Gastrocnemius medialis (tissue), 4 donors: Measurements from ENCODE around the gene IFNGR2.
"Not testable (repeated sequence)": the region's sequence is repeated elsewhere in the genome, so short reads cannot be mapped to it uniquely, and the experiment has no call there.

Source experiments
- POLR2A ChIP-seq, 2 donors: fragments of 450-650 bp; IDR thresholded peaks; one replicate each; pipeline ENCODE4 v1.6.1; 2017; ENCODE audit warnings: antibody characterized with exemption in 2 of 2, mild to moderate bottlenecking in 2 of 2, moderate library complexity in 2 of 2
- TF ChIP-seq, protein P1 (sequence below), 5 experiments: fragments of 450-650 bp in 3 of 5; fragments of 200-600 bp in 2 of 5; sonication (generic) in 2 of 5; IDR thresholded peaks in 4 of 5; conservative IDR thresholded peaks in 1 of 5; 1 replicate in 4 of 5; 2 replicates in 1 of 5; pipeline ENCODE4 v1.5.1; 2016 to 2019; ENCODE audit warnings: antibody characterized with exemption in 5 of 5, mild to moderate bottlenecking in 3 of 5, moderate library complexity in 3 of 5

DNA sequence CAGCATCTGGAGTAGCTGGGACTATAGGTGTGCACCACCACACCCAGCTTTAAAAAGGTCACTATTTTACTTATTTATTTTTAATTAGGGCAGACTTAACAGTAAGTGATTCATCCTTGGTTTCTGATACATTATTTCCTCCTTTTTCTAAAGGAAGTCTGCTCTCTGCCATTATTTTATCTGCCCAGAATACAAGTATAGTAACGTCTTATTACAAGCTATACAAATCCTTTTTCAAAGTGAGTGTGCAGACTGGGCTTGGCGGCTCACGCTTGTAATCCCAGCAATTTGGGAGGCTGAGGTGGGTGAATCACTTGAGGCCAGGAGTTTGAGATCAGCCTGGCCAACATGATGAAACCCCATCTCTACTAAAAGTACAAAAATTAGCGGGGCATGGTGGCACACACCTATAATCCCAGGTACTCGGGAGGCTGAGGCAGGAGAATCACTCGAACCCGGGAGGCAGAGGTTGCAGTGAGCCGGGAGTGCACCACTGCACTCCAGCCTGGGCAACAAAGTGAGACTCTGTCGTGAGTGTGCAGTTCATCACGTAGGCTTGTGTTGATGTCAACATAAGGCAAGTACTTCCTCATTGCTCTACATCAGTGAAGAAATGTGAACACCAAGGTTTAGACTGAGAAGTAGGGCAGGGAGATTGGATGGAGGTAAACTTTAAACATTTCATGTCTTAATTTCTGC lies 39.2 kb upstream of the IFNGR2 start:
- TF ChIP-seq, protein P1, sequence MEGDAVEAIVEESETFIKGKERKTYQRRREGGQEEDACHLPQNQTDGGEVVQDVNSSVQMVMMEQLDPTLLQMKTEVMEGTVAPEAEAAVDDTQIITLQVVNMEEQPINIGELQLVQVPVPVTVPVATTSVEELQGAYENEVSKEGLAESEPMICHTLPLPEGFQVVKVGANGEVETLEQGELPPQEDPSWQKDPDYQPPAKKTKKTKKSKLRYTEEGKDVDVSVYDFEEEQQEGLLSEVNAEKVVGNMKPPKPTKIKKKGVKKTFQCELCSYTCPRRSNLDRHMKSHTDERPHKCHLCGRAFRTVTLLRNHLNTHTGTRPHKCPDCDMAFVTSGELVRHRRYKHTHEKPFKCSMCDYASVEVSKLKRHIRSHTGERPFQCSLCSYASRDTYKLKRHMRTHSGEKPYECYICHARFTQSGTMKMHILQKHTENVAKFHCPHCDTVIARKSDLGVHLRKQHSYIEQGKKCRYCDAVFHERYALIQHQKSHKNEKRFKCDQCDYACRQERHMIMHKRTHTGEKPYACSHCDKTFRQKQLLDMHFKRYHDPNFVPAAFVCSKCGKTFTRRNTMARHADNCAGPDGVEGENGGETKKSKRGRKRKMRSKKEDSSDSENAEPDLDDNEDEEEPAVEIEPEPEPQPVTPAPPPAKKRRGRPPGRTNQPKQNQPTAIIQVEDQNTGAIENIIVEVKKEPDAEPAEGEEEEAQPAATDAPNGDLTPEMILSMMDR (IDR thresholded peaks at IDR 0.05 in 4 of 5, conservative IDR thresholded peaks at IDR 0.05 in 1 of 5): not testable (repeated sequence)
- not testable (repeated sequence) for TF ChIP-seq POLR2A (IDR thresholded peaks at IDR 0.05)
